OCI-LY1 (cell line): ENCODE data around the gene GYPA.

ENCODE experiments used
- H2AFZ ChIP-seq: fragments of 200-600 bp; sonication (generic), shearing (Covaris generic); 2 replicates; pipeline ENCODE4 v1.6.0; 2014; ENCODE audit warnings: antibody characterized with exemption, mild to moderate bottlenecking, low read length
- H3F3A ChIP-seq: fragments of 200-600 bp; sonication (generic), shearing (Covaris generic); 2 replicates; pipeline ENCODE4 v1.6.0; 2014; ENCODE audit warnings: mild to moderate bottlenecking, antibody characterized with exemption, low read length, moderate library complexity; ENCODE audit not compliant: insufficient read depth
- H3K27ac ChIP-seq: fragments of 200-600 bp; sonication (generic); 2 replicates; pipeline ENCODE4 v1.5.1; 2014; ENCODE audit warnings: low read length, mixed run types, mild to moderate bottlenecking, low read depth; ENCODE audit not compliant: poor library complexity, severe bottlenecking
- H3K27me3 ChIP-seq: fragments of 200-600 bp; sonication (generic); 2 replicates; pipeline ENCODE4 v1.6.0; 2014; ENCODE audit warnings: antibody characterized with exemption, mild to moderate bottlenecking, low read length, moderate library complexity; ENCODE audit not compliant: insufficient read depth
- H3K36me3 ChIP-seq: fragments of 200-600 bp; sonication (generic); 2 replicates; pipeline ENCODE4 v1.6.1; 2014; ENCODE audit warnings: mild to moderate bottlenecking, antibody characterized with exemption, low read length, moderate library complexity, mixed read lengths; ENCODE audit not compliant: insufficient read depth
- H3K4me1 ChIP-seq: fragments of 200-600 bp; sonication (generic); 2 replicates; pipeline ENCODE4 v1.5.1; 2014; ENCODE audit warnings: mild to moderate bottlenecking, low read length, moderate library complexity; ENCODE audit not compliant: insufficient read depth, severe bottlenecking
- H3K4me2 ChIP-seq: fragments of 200-600 bp; sonication (generic), shearing (Covaris generic); 2 replicates; pipeline ENCODE4 v1.6.1; 2014; ENCODE audit warnings: low read length
- H3K4me3 ChIP-seq: fragments of 200-600 bp; sonication (generic); 2 replicates; pipeline ENCODE4 v1.5.1; 2014; ENCODE audit warnings: low read length, low read depth, mild to moderate bottlenecking, mixed read lengths; ENCODE audit not compliant: poor library complexity, severe bottlenecking
- H3K79me2 ChIP-seq: fragments of 200-600 bp; shearing (Covaris generic); 2 replicates; pipeline ENCODE4 v1.6.1; 2016; ENCODE audit warnings: mixed run types, low read length, mixed read lengths; ENCODE audit not compliant: insufficient read depth
- H3K9ac ChIP-seq: fragments of 200-600 bp; sonication (generic), shearing (Covaris generic); 2 replicates; pipeline ENCODE4 v1.6.1; 2014; ENCODE audit warnings: mild to moderate bottlenecking, low read length, mixed read lengths
- H3K9me2 ChIP-seq: fragments of 200-600 bp; sonication (generic), shearing (Covaris generic); 2 replicates; pipeline ENCODE4 v1.6.1; 2014; ENCODE audit warnings: low read depth, mild to moderate bottlenecking, low read length, mixed read lengths
- H3K9me3 ChIP-seq: fragments of 200-600 bp; shearing (Covaris generic); 2 replicates; pipeline ENCODE4 v1.6.1; 2014; ENCODE audit warnings: low read length, mixed read lengths
- H4K20me1 ChIP-seq: fragments of 200-600 bp; sonication (generic), shearing (Covaris generic); 2 replicates; pipeline ENCODE4 v1.6.0; 2016; ENCODE audit warnings: mild to moderate bottlenecking, low read length; ENCODE audit not compliant: insufficient read depth
- CTCF ChIP-seq: fragments of 200-600 bp; sonication (generic), shearing (Covaris generic); IDR thresholded peaks from 2 replicates; pipeline ENCODE4 v1.5.1; 2017; ENCODE audit warnings: mild to moderate bottlenecking, antibody characterized with exemption, low read length, moderate library complexity, mixed read lengths
- EZH2 ChIP-seq: fragments of 200-600 bp; sonication (generic), shearing (Covaris generic); IDR thresholded peaks from 2 replicates; pipeline ENCODE4 v1.8.0; 2017; ENCODE audit warnings: borderline replicate concordance, mixed run types, mild to moderate bottlenecking, antibody characterized with exemption, low read length, moderate library complexity, mixed read lengths

Gene GYPA

GRCh38 chr4:144171697-144172096, 31.2 kb upstream of the GYPA start:
- no peak for TF ChIP-seq EZH2
- TF ChIP-seq CTCF, result no peak
- H3K79me2 ChIP-seq, result no peaks in the 10 kb centered on the region
- H3F3A ChIP-seq, result no peaks in the 10 kb centered on the region
- H2AFZ ChIP-seq, result no peak overlapping the region
- no peaks in the 10 kb centered on the region for H3K4me1 ChIP-seq
- H3K27ac ChIP-seq, result no peak overlapping the region
- H3K4me2 ChIP-seq, result no peak overlapping the region
- H4K20me1 ChIP-seq, result no peaks in the 10 kb centered on the region
- no peaks in the 10 kb centered on the region for H3K36me3 ChIP-seq
- no peaks in the 10 kb centered on the region for H3K27me3 ChIP-seq
- no peak overlapping the region for H3K4me3 ChIP-seq
- H3K9me2 ChIP-seq, result no peaks in the 10 kb centered on the region
- H3K9me3 ChIP-seq, result no peaks in the 10 kb centered on the region
- H3K9ac ChIP-seq, result no peak overlapping the region

- TF ChIP-seq EZH2 (no peak), CTCF (no peak)
- Histone ChIP-seq H3K9me3 (no peaks in the 10 kb centered on the region), H3K9ac (no peak overlapping the region), H3K4me2 (no peak overlapping the region), H3K27ac (no peak overlapping the region), H3K4me1 (no peaks in the 10 kb centered on the region), H3F3A (no peaks in the 10 kb centered on the region), H3K9me2 (no peaks in the 10 kb centered on the region), H4K20me1 (no peaks in the 10 kb centered on the region), H3K79me2 (no peaks in the 10 kb centered on the region), H3K27me3 (no peaks in the 10 kb centered on the region), H2AFZ (no peak overlapping the region), H3K4me3 (no peak overlapping the region), H3K36me3 (no peaks in the 10 kb centered on the region)
Observed at GRCh38 chr4:144169211-144169610, 28.7 kb upstream of the GYPA start.

- no peak overlapping the region for H3K27ac ChIP-seq
- no peaks in the 10 kb centered on the region for H3K79me2 ChIP-seq
- no peaks in the 10 kb centered on the region for H3K36me3 ChIP-seq
- no peak overlapping the region for H3K4me3 ChIP-seq
- TF ChIP-seq CTCF (no peak), EZH2 (no peak)
- H3K9ac ChIP-seq, result no peak overlapping the region
- H2AFZ ChIP-seq, result no peak overlapping the region
- no peaks in the 10 kb centered on the region for H3K9me2 ChIP-seq
- no peaks in the 10 kb centered on the region for H3F3A ChIP-seq
- no peak overlapping the region for H3K4me2 ChIP-seq
- no peaks in the 10 kb centered on the region for H3K9me3 ChIP-seq
- H4K20me1 ChIP-seq, result no peaks in the 10 kb centered on the region
- H3K27me3 ChIP-seq, result no peaks in the 10 kb centered on the region
- no peaks in the 10 kb centered on the region for H3K4me1 ChIP-seq
Observed at GRCh38 chr4:144154044-144154443, 13.5 kb upstream of the GYPA start.
